HEK293T (cell line): Measurements from ENCODE around the gene ZNF81.

Experiments used
- FOXM1 ChIP-seq: fragments of 450-650 bp; IDR thresholded peaks from 2 replicates; pipeline ENCODE4 v1.6.1; 2017; ENCODE audit warnings: mild to moderate bottlenecking, borderline replicate concordance
- HDGF ChIP-seq: fragments of 450-650 bp; IDR thresholded peaks from 2 replicates; pipeline ENCODE4 v1.6.1; 2017; ENCODE audit warnings: antibody characterized with exemption, borderline replicate concordance
- SP1 ChIP-seq: fragments of 450-650 bp; IDR thresholded peaks from 2 replicates; pipeline ENCODE4 v1.6.1; 2017
- ZNF384 ChIP-seq: fragments of 450-650 bp; IDR thresholded peaks from 2 replicates; pipeline ENCODE4 v1.6.1; 2016

DNA sequence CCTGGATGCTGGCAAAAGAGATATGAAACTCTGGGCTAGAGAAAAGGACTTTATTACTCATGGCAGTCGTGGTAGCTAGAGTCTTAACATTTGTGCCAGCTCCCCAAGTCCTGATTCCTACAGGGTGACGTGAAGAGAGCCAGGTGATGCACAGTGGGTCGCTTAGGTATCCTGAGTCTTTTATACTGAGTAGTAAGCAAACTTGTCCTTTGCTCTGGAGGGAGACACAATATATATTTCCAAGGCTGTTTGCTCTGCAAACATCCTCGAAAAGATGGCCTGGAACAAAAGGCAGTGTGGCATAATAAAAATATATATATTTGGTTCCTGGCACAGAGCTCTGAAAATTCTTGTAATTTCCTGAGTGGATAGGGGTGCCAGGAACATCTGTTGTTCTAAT, 23.0 kb downstream of the ZNF81 start:
- TF ChIP-seq ZNF384 (no peak), FOXM1 (no peak), SP1 (no peak), HDGF (no peak)
